Measurements from ENCODE around the gene CTTNBP2NL.

Gene CTTNBP2NL

GRCh38 chr1:112448904-112449629, 53.1 kb downstream of the CTTNBP2NL start:
- ChIA-PET POLR2A (no interaction called here), CTCF (interaction anchor here (1.1 to 1.4 kb wide), 2 partner anchors 10 to 17 kb away, joined by 3 to 4 read pairs; no protein-coding TSS in a partner anchor)
- TF ChIP-seq ZBTB20 (tag by site-specific recombination; IDR thresholded peaks at IDR 0.05) (no peak), ZNF239 (tag by site-specific recombination; IDR thresholded peaks at IDR 0.05) (no peak), ZNF747 (tag by site-specific recombination; IDR thresholded peaks at IDR 0.05) (no peak), ZXDB (tag by site-specific recombination; IDR thresholded peaks at IDR 0.05) (no peak), HOXC10 (CRISPR knock-in tag; IDR thresholded peaks at IDR 0.05) (no peak), ZNF350 (tag by site-specific recombination; IDR thresholded peaks at IDR 0.05) (no peak), ZBTB17 (tag by site-specific recombination; IDR thresholded peaks at IDR 0.05) (no peak), ZNF37A (tag by site-specific recombination; IDR thresholded peaks at IDR 0.05) (no peak), ZNF394 (tag by site-specific recombination; IDR thresholded peaks at IDR 0.05; ENCODE audit: borderline replicate concordance) (no peak), ZNF175 (tag by site-specific recombination; IDR thresholded peaks at IDR 0.05) (no peak), ZNF473 (tag by site-specific recombination; IDR thresholded peaks at IDR 0.05) (no peak), ZNF501 (tag by site-specific recombination; IDR thresholded peaks at IDR 0.05) (no peak), ZNF391 (tag by site-specific recombination; IDR thresholded peaks at IDR 0.05; ENCODE audit: borderline replicate concordance, low read depth) (no peak), PRDM4 (tag by site-specific recombination; IDR thresholded peaks at IDR 0.05) (no peak)
- no peaks in the 10 kb centered on the region for H3K4me1 ChIP-seq (ENCODE audit: control insufficient read depth, insufficient read depth, low read length)
- no peak overlapping the region for H3K4me3 ChIP-seq (ENCODE audit: low read depth, low read length)
- no peak overlapping the region for H3K27ac ChIP-seq (ENCODE audit: extremely low read depth, low read depth, low read length)
- peaks cover 0 to 29% of the 10 kb centered on the region in 2 experiments; a peak in 2 of 3 replicates for H3K36me3 ChIP-seq (ENCODE audit: control insufficient read depth in 2 of 2, insufficient read depth in 1 of 2, low read length in 2 of 2)
- no peaks in the 10 kb centered on the region for H3K9me3 ChIP-seq (ENCODE audit: control insufficient read depth, insufficient read depth, low read depth, low read length)

- ChIA-PET CTCF (interaction anchor here (1.1 to 1.4 kb wide), 2 partner anchors 11 to 17 kb away, joined by 3 to 4 read pairs; no protein-coding TSS in a partner anchor), POLR2A (no interaction called here)
- Histone ChIP-seq H3K36me3 (ENCODE audit: control insufficient read depth in 2 of 2, insufficient read depth in 1 of 2, low read length in 2 of 2) (peaks cover 0 to 34% of the 10 kb centered on the region in 2 experiments; a peak in 2 of 3 replicates), H3K27ac (ENCODE audit: extremely low read depth, low read depth, low read length) (no peak overlapping the region), H3K4me1 (ENCODE audit: control insufficient read depth, insufficient read depth, low read length) (no peaks in the 10 kb centered on the region), H3K4me3 (ENCODE audit: low read depth, low read length) (no peak overlapping the region), H3K9me3 (ENCODE audit: control insufficient read depth, insufficient read depth, low read depth, low read length) (no peaks in the 10 kb centered on the region)
- TF ChIP-seq ZNF10 (tag by site-specific recombination; IDR thresholded peaks at IDR 0.05) (no peak), ZBTB6 (tag by site-specific recombination; IDR thresholded peaks at IDR 0.05) (no peak), ZNF596 (tag by site-specific recombination; IDR thresholded peaks at IDR 0.05) (no peak), ZNF645 (tag by site-specific recombination; IDR thresholded peaks at IDR 0.05) (no peak), SCRT1 (tag by site-specific recombination; IDR thresholded peaks at IDR 0.05; ENCODE audit: borderline replicate concordance) (no peak), REPIN1 (tag by site-specific recombination; IDR thresholded peaks at IDR 0.05; ENCODE audit: low read depth) (no peak), KLF16 (tag by site-specific recombination; IDR thresholded peaks at IDR 0.05) (no peak), ZNF239 (tag by site-specific recombination; IDR thresholded peaks at IDR 0.05) (no peak), ZNF350 (tag by site-specific recombination; IDR thresholded peaks at IDR 0.05) (no peak), ZNF2 (tag by site-specific recombination; IDR thresholded peaks at IDR 0.05) (no peak), SP2 (tag by site-specific recombination; IDR thresholded peaks at IDR 0.05) (no peak), ZBTB10 (tag by site-specific recombination; IDR thresholded peaks at IDR 0.05) (no peak), ZNF423 (tag by site-specific recombination; IDR thresholded peaks at IDR 0.05) (no peak), KLF10 (tag by site-specific recombination; IDR thresholded peaks at IDR 0.05) (no peak), ZNF214 (tag by site-specific recombination; IDR thresholded peaks at IDR 0.05; ENCODE audit: borderline replicate concordance) (no peak), ZNF266 (tag by site-specific recombination; IDR thresholded peaks at IDR 0.05; ENCODE audit: low read depth) (no peak)
These were observed 53.6 kb downstream of the CTTNBP2NL start for GRCh38 chr1:112449630-112449983.

Measured in HEK293 (cell line).